ENCODE data around the gene PAM. TPM values are rescaled to one million over a fixed set of nuclear protein-coding genes. Genes with fewer than 3 reads are reported as not detected.

PAM gene
- total and polyA plus RNA-seq, 2 of the 8 experiments (the other 6 are each of a cell fraction or from before 2014, with no cell fraction given): 30.4 to 67.8 TPM

DNA sequence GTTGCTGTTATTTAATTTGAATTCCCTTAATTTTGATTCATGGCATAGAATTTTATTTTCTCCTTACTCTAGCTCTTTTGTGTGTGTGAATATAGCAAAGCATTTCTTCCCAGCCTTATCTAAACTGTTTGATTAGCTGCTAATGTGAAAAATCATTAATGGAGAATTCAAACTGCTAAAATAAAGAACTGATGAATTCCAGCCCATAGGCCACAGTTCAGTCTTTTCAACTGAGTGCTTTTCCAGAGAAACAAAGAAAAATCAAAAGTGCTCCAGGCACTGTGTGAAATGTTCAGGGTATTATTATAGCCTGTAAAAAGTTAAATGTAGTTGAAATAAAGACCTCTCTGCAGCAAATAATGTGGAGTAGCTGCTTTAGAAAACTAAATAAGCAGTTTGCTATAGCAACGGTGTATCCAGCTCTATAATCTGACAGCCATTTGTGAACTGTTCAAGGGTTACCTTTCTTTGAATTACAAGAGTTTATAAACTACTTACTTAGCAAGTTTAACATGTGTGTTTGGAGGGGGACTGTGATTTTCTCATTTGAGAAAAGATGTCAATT lies 241.0 kb downstream of the PAM start:
- Histone ChIP-seq H4K20me1 (replicated peaks in 1 of 2; ENCODE audit: control insufficient read depth in 1 of 2, insufficient read depth in 2 of 2, low read length in 2 of 2) (no peaks in the 10 kb centered on the region), H3K79me2 (ENCODE audit: control insufficient read depth in 1 of 2, insufficient read depth in 2 of 2, low read length in 2 of 2) (no peaks in the 10 kb centered on the region), H3K56ac (replicated peaks; ENCODE audit: insufficient read length, low read depth, low read length) (no peak overlapping the region), H3K18ac (ENCODE audit: extremely low read depth, low read length) (no peak overlapping the region), H2BK12ac (ENCODE audit: low read depth, low read length) (no peak overlapping the region), H3K23ac (ENCODE audit: insufficient read length) (no peak overlapping the region), H4K91ac (replicated peaks; ENCODE audit: insufficient read length, low read length) (no peak overlapping the region), H4K8ac (ENCODE audit: extremely low read depth, insufficient read depth, low read length) (no peak overlapping the region), H3K4me3 (ENCODE audit: extremely low read depth in 1 of 4, insufficient read depth in 2 of 4, low read depth in 3 of 4, low read length in 4 of 4) (no peak overlapping the region), H2AFZ (ENCODE audit: low read length) (no peak overlapping the region), H3K9me3 (ENCODE audit: insufficient read depth in 2 of 2, low read depth in 1 of 2, low read length in 1 of 2) (0 out of 4 replicates have a peak, but pooled peaks cover 0 to 3% of the 10 kb centered on the region in 2 experiments), H2BK5ac (ENCODE audit: low read depth, low read length) (no peak overlapping the region), H3K23me2 (ENCODE audit: low read depth, low read length) (no peaks in the 10 kb centered on the region), H3K27me3 (replicated peaks in 1 of 4; ENCODE audit: control insufficient read depth in 3 of 4, extremely low read depth in 1 of 4, insufficient read depth in 3 of 4, low read length in 3 of 4) (no peaks in the 10 kb centered on the region), H2AK5ac (ENCODE audit: low read depth, low read length) (no peak overlapping the region), H2BK15ac (ENCODE audit: low read length) (no peak overlapping the region), H3K79me1 (ENCODE audit: low read depth, low read length) (no peaks in the 10 kb centered on the region), H3K36me3 (ENCODE audit: control insufficient read depth in 2 of 4, insufficient read depth in 4 of 4, low read length in 3 of 4) (no peaks in the 10 kb centered on the region), H3K4me1 (replicated peaks in 1 of 4; ENCODE audit: control insufficient read depth in 3 of 4, insufficient read depth in 4 of 4, low read length in 3 of 4) (no peaks in the 10 kb centered on the region), H3K14ac (ENCODE audit: insufficient read length) (no peak overlapping the region), H3K9ac (replicated peaks in 1 of 4; ENCODE audit: extremely low read depth in 1 of 4, low read depth in 3 of 4, low read length in 3 of 4) (no peak overlapping the region), H2BK120ac (replicated peaks; ENCODE audit: low read depth, low read length) (no peak overlapping the region), H2BK20ac (ENCODE audit: low read length) (no peak overlapping the region), H4K5ac (ENCODE audit: insufficient read length, low read depth, low read length) (no peak overlapping the region), H3K4me2 (ENCODE audit: insufficient read depth in 1 of 2, low read depth in 2 of 2, low read length in 2 of 2) (no peak overlapping the region), H3K27ac (ENCODE audit: low read depth, low read length) (no peak overlapping the region), H3K4ac (replicated peaks; ENCODE audit: insufficient read length, low read depth, low read length) (no peak overlapping the region)
- ChIA-PET CTCF (ENCODE audit: partially characterized antibody) (interaction anchor here (0.5 kb wide), 1 partner anchor 21 kb away, joined by 3 read pairs; no protein-coding TSS in a partner anchor), POLR2A (ENCODE audit: partially characterized antibody) (no interaction called here)
- WGBS, 2 experiments (ENCODE audit: extremely low coverage in 1 of 2, insufficient coverage in 1 of 2, insufficient read length in 1 of 2, insufficient replicate concordance in 2 of 2, low coverage in 1 of 2, low lambda C conversion rate in 2 of 2, missing lambda C conversion rate in 1 of 2): 90% methylated on average over 1 of the region's 1 CpG; no CpG with 5 or more reads in 1 of the 2 experiments
- no peak for FAIRE-seq
- no peak for DNase-seq (ENCODE audit: low read depth in 1 of 2, low spot score in 2 of 2)
- TF ChIP-seq CBX8 (IDR thresholded peaks at IDR 0.05; ENCODE audit: borderline replicate concordance, low read depth, low read length) (no peak), BRCA1 (IDR thresholded peaks at IDR 0.05; ENCODE audit: low read depth, low read length) (no peak), JUN (IDR thresholded peaks at IDR 0.05; ENCODE audit: low read depth, low read length) (no peak), SP2 (IDR thresholded peaks at IDR 0.05; ENCODE audit: low read length) (no peak), RNF2 (IDR thresholded peaks at IDR 0.05; ENCODE audit: borderline replicate concordance, low read depth, low read length, missing control alignments, poor library complexity, severe bottlenecking) (no peak), EGR1 (IDR thresholded peaks at IDR 0.05; ENCODE audit: borderline replicate concordance, low read depth, low read length) (no peak), TCF12 (IDR thresholded peaks at IDR 0.05; ENCODE audit: low read depth, low read length) (no peak), BCL11A (IDR thresholded peaks at IDR 0.05; ENCODE audit: low read depth in 2 of 2, low read length in 2 of 2) (no peak), POLR2A (IDR thresholded peaks at IDR 0.05; ENCODE audit: control extremely low read depth in 1 of 2, low read depth in 2 of 2, low read length in 2 of 2) (no peak), YY1 (IDR thresholded peaks at IDR 0.05; ENCODE audit: low read depth, low read length) (no peak), CBX5 (IDR thresholded peaks at IDR 0.05; ENCODE audit: low read depth, low read length) (no peak), KDM1A (IDR thresholded peaks at IDR 0.05; ENCODE audit: borderline replicate concordance, low read length) (no peak), BACH1 (IDR thresholded peaks at IDR 0.05; ENCODE audit: low read length) (no peak), KDM4A (IDR thresholded peaks at IDR 0.05; ENCODE audit: low read depth, low read length, severe bottlenecking) (no peak)

Measured in H1 (cell line).